GM06990 (cell line): ENCODE measurements around the gene LOXHD1.

ENCODE experiments used
- DNase-seq: peaks from one replicate; pipeline ENCODE4 v3.0.0-alpha.2; 2011; ENCODE audit not compliant: insufficient read length; ENCODE audit errors: extremely low read depth
- H3K27me3 ChIP-seq: replicated peaks from 2 replicates; pipeline ENCODE4 v1.6.0; 2011; ENCODE audit warnings: low read length; ENCODE audit not compliant: control insufficient read depth, insufficient read depth
- H3K36me3 ChIP-seq: 2 replicates; pipeline ENCODE4 v1.5.1; 2011; ENCODE audit warnings: low read length; ENCODE audit not compliant: control insufficient read depth, insufficient read depth
- H3K4me3 ChIP-seq: replicated peaks from 2 replicates; pipeline ENCODE4 v1.5.1; 2011; ENCODE audit warnings: low read depth, mild to moderate bottlenecking, control low read depth, low read length
- CTCF ChIP-seq: IDR thresholded peaks from 2 replicates; pipeline ENCODE4 v1.5.1; 2011; ENCODE audit warnings: low read length, control low read depth, mild to moderate bottlenecking, inconsistent platforms; ENCODE audit not compliant: insufficient read depth, poor library complexity, severe bottlenecking

Gene LOXHD1

GRCh38 chr18:46609048-46609447, 48.0 kb downstream of the LOXHD1 start:
- no peak for DNase-seq
- Histone ChIP-seq H3K4me3 (no peak overlapping the region), H3K27me3 (peaks cover 1% of the 10 kb centered on the region; the same call in 1 of the 2 replicates), H3K36me3 (no peaks in the 10 kb centered on the region)
- TF ChIP-seq CTCF, result no peak

- Histone ChIP-seq H3K36me3 (no peaks in the 10 kb centered on the region), H3K27me3 (peaks cover 1% of the 10 kb centered on the region; the same call in 1 of the 2 replicates), H3K4me3 (no peak overlapping the region)
- no peak for TF ChIP-seq CTCF
- DNase-seq, result no peak
These were observed 49.1 kb downstream of the LOXHD1 start for GRCh38 chr18:46607926-46608325.

GRCh38 chr18:46601141-46601805, 55.7 kb downstream of the LOXHD1 start:
- no peak for DNase-seq
- Histone ChIP-seq H3K36me3 (no peaks in the 10 kb centered on the region), H3K27me3 (no peaks in the 10 kb centered on the region; the same call in 1 of the 2 replicates), H3K4me3 (no peak overlapping the region)
- TF ChIP-seq CTCF, result no peak

- Histone ChIP-seq H3K27me3 (peaks cover 2% of the 10 kb centered on the region; the same call in 1 of the 2 replicates), H3K4me3 (no peak overlapping the region), H3K36me3 (no peaks in the 10 kb centered on the region)
- no peak for TF ChIP-seq CTCF
- no peak for DNase-seq
These were observed 60.9 kb downstream of the LOXHD1 start for GRCh38 chr18:46596119-46596518.

- DNase-seq, result no peak
- Histone ChIP-seq H3K27me3 (peaks cover 2% of the 10 kb centered on the region; the same call in 1 of the 2 replicates), H3K4me3 (no peak overlapping the region), H3K36me3 (no peaks in the 10 kb centered on the region)
- TF ChIP-seq CTCF, result no peak
These were observed 65.1 kb downstream of the LOXHD1 start for GRCh38 chr18:46591783-46592391.
